Activated CD8-positive, alpha-beta memory T cell treated with anti-CD3 and anti-CD28 coated beads for 48 hours (primary cell): ENCODE measurements around the gene PAQR8.

Experiments used
- DNase-seq, 3 experiments: peaks; one replicate each; pipeline ENCODE4 v3.0.0-alpha.2; 2020; ENCODE audit warnings: low read depth in 2 of 3, low spot score in 2 of 3

The PAQR8 gene

GRCh38 chr6:52347818-52348217 is 14.1 kb upstream of the PAQR8 start:
- DNase-seq: no peak

DNA sequence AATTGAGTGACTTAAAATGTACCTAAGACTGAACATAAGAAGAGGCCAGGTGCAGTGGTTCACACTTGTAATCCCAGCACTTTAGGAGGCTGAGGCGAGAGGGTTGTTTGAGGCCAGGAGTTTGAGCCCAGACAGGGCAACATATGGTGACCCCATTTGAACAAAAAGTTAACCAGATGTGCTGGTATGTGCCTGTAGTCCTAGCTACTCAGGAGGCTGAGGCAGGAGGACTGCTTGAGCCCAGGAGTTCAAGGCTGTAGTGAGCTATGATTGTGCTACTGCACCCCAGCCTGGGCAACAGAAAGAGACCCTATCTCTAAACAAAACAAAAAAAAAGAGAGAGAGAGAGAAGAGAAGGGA is 10.1 kb upstream of the PAQR8 start:
- no peak for DNase-seq

DNA sequence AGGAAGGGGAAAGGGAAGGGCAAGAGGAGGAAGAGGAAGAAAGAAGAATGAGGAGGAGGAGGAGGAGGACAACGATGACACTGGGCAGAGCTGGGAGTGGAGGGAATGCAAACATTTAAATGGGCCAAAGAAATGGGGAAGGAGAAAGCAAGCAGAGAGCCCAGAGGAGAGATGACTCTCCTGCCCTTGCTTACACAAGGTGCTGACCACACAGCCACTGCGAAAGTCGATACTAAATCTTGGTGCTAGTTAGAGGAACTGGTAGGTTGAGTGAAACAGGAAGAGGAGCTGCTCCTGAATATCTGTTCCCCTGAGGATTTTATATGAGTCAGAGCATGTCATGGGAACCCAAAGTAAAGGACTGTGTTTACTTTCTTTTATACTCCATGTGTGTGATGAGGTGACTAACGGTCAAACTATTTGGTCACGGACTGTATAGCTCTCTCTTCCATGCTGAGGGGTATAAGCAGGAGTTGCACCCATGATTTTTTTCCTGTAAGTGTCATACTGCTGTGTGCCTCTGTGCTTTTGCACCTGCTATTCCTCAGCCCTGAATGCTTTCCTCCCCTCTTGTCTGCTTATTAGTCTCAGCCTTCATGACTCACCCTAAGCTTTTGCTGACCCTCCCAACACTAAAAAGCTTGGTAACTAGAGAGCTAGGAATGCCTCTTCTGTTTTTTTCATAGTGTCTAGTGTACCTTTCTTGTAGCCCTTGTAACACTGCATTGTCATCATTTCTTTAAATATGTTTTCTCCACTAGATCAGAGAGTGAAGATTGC is 9.5 kb upstream of the PAQR8 start:
- no peak for DNase-seq

GRCh38 chr6:52356017-52356416 is 5.9 kb upstream of the PAQR8 start:
- DNase-seq: no peak

DNA sequence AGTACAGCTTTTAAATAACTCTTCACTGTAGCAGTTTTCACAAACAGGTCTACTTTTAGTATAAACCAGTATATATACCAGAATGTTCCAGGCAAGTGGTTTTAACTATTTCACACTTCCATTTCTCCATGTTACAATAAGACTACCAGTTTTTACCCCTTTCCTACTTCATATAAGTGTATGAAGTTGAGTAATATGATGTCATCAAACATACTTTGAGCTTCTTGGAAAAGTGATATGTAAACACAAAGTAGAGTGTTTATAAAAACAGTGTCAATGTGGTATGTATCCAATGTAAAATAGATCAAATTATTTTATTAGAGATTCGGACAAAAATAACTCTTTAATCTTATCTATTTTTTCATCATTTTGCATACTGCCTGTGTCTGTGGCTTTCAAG is 2.5 kb upstream of the PAQR8 start:
- no peak for DNase-seq

DNA sequence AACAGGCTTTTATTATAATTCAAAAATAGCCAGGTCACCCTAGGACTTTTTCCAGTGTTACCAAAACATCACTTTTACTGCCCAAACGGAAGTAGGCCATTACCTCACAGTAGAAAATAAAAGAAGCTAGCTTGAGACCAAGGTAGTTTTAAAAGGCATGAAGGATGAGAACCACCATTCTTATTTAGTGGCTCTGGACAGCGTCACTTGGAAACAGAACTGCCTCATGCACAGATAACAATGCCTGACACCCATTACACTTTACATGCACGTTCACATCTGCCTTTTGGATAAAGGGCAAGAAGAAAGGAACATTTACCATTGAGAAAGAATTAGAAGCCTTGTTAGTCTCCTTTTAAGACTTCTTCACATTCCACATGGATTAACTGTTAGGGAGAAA is 1.9 kb upstream of the PAQR8 start:
- no peak for DNase-seq

DNA sequence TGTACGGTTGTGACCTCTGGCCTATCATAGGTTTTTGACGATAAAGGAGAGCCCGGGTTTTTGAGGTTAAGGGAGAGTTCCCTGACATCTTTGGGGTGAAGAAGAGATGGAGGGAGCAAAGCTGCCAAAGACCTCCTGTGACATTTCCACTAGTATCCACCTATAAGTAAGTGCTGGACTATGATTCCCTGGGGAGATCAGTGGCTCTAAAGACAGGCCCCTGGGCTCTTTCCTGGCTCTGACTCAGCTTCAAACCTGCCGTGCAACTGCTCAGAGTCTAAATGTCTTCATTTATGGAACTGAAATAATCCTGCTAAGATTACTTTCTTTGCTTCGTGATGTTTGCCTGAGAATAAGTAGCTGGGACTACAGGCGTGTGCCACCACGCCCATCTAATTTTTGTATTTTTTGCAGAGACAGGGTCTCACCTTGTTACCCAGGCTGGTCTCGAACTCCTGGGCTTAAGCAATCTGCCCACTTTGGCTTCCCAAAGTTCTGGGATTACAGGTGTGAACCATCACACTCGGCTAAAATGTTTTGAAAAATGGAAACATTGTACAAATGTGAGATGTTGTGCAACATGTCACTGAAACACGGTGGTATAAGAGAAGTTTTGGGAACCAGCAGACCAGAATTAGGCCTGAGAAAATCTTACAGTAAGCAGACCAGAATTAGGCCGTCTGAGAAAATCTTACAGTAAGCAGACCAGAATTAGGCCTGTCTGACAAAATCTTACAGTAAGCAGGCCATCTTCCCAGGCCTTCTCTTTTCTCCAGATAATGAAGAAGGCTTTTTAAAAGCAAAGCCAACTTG is 1.1 kb upstream of the PAQR8 start:
- DNase-seq: no peak

DNA sequence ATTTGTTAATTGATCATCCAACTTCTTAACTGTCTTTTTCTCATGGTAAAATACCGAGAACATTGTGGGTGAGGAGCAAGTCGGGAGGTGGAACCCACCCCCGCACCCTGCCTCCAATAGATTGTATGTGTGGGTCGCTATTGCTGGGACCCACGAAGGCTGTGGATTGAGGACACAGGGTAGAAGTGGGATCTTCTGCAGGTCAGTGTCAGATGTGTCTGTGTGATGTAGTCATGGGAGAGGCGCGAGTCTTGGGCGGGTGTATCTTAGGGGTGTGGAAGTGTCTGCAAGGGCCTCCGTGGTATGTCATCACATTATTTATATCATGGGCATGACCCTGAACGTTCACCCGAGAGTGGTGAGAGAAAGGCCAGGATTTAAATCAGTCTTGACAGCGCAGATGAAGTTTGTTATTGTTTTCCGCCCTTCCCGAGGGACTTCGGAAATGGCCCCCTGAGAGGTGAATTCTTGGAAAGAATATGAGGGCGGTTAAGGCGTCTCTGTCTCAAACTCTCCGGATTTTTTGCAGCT is 472 bp upstream of the PAQR8 start:
- no peak for DNase-seq

DNA sequence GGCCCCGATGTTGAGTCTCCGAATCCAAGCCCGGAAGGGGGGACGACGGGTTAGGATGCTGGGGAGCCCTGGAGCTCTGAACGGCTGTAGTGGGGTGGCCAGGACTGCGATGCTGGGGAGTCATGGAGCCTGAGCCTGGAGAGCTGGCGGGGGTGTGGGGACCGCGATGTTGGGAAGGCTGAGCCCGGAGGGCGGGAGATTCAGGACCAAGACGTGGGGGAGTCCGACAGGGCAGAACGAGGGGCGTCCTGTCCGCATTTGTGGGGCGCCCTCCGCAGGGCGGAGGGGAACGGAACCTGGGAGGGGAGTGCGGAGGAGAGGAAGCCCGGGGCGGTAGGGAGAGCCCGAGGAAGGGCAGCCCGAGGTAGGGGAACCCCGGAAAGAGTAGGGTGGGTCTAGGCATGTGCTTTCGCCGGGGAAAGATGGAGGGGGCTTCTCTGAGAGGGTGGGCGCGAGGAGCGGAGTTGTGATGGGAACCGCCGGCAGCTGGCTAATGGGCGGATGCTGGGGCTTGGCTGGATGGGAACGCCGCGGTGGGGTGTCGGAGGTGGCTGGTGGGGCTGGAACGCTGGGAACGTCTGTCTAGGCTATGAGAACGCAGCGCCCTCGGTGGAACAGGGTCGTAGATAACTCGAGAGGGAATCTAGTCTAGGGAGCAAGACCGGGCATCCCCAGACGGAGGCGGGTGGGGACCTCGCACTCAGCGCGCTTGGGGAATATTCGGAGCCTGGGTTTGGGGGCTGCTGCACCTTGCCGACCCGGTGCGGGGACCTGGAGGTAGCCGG is 684 bp downstream of the PAQR8 start:
- DNase-seq: peak in 2 of 3 experiments; percentile 29 to 58

DNA sequence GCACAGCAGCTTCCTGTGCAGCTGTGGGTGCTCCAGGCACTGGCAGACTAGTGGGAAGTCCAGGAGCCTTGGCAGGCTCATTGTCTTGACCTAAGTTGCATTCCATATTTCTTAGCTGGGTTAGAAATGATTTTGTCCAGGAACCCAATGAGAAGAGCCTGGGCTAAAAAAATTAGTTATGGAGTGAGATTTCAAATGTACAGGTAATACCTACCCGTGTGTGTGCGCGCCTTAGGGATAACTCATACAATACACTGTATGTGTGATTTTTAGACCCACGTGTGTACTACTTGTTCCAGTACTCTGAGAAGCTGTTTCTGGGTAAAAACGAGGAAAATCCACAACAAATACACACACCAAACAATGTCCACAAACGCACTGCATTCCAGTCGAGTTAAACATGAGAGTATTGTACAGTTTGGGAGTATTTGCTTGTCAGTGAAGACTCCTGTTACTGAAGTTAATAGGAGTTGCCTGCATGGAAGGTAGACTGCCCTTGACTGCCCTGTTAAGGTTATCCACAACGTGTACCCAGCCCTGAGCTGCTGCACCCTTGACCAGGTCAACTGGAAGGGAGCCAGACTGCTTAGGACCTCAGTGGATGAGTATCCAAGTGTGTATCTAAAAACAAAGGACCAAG is 1.4 kb downstream of the PAQR8 start:
- DNase-seq: no peak

DNA sequence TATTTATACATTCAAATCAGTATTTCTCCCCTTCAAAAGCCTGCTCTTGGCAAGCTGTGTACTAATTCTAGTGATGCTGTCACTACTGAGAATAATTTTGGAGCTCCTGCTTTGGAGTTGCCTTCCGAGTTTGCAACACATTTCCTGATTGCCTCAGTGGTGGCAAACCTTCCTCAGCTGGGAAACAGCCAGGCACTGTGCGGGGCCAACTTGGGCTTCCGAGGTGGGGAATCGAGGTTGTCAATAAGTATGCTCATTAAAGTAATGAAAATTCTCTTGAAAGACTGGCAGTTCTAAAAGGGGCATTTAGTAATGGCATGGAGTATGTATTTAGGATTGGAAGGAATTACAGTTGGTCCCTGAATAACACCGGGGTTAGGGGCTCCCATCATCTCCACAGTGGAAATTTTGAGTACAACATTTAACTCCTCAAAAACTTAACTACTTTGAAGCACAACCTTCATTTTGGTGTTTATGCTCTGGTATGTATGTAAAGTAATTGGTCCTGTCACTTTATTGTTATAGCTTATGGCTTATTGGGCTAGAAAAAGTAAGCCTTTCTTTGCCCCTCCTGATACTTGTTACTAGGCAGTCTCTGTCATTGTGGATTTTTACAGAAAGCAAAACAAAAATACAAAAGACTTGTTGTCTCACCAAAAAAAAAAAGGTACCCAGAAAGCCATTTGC is 2.7 kb downstream of the PAQR8 start:
- DNase-seq: no peak

DNA sequence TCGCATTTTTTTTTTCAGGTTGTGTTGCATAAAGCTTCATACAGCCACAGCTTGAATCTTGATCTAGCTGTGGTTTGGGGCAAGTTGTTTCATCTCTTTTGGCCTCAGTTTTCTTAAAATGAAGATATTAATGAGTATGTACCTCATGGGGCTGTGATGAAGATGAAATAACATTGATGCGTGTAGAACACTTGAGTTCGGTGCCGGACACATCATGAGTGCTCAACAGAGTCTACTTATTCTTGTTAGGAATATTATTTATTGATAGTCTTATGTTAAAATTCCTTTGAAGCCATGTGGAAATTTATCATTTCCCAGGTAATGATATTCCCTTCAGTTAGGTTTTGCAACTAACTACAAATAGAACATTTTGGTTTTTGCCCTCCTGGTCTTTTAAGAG is 3.4 kb downstream of the PAQR8 start:
- DNase-seq: no peak

DNA sequence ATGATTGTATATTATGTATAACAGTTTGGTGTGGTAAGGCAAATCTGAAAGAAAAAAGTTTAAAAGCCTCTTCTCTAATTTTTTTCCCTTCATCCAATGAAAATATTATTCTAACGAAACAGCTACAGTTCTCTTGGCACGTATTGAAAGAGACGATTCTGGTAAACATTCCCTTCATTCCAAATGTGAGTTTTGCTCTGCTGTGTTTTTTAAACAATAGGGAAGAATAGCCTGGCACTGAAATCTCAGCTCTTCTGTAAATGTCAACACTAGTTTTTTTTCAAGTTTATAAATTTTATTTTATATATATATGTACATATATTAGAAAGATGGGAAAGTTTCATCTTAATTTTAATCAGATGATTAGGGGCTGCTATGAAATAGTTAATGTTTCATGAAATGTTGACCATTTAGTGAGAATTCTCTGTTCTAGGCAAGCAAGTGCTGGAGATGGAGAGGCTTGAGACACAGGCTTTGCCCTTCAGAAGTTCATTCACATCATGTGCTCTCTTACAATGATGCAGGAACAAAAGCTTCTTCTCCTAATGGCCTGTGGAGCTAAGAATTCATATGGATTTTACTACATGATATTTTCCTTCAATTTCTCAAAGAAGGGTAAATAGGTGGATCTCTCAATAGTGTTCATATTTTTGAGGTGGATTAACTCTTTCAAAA is 4.1 kb downstream of the PAQR8 start:
- no peak for DNase-seq

GRCh38 chr6:52368002-52368401 is 6.1 kb downstream of the PAQR8 start:
- DNase-seq: no peak

- DNase-seq: no peak
Measured at GRCh38 chr6:52369234-52369633, 7.3 kb downstream of the PAQR8 start.

DNA sequence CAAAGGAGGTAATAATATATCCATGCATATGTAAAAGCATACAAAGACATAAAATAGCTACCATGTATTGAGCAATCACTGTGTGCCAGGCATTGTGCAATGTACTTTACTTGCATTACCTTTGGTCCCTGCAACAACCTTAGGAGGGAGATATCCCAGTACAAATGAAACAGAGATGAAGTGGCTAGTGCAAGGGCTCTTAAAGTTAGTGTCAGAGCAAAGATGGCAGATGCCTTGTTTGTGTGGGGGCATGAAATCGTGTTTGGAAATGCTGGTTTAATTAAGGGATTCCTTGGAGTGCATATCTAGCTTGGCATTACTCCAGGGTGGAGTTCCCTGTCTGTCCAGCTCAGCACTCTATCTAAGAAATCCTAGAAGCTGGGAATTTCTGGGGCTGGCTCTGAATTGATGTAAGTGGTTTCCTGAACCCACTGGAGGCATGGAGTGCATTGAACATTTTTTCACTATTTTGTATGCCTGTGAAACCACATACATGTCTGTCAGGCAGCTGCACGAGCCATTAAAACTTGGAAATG is 9.8 kb downstream of the PAQR8 start:
- no peak for DNase-seq

DNA sequence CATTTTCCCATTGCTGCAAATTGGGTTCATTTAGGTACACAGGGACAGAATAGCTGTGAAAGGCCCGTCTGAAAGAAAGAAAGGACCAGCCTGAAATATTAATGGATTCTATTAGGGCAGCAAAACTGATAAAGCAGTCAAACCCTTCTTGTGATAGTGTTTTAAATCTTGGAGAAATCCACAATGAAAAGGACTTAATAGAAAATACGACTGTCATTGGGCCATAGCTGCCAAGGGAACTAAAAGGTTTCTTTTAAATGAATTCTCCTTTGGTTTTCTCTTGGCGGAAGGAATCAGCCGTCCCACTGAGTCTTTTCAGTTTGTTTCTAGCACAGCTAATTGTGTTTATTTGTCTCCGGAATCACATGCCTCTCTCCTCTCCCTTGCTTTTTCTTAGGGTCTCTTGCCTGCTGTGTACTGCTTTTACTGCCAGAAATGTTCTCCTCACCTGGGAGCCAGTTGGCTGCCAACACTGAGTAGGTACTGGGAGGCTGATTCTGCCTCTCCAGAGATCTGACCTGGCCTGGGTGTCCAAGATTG is 11.3 kb downstream of the PAQR8 start:
- DNase-seq: no peak

DNA sequence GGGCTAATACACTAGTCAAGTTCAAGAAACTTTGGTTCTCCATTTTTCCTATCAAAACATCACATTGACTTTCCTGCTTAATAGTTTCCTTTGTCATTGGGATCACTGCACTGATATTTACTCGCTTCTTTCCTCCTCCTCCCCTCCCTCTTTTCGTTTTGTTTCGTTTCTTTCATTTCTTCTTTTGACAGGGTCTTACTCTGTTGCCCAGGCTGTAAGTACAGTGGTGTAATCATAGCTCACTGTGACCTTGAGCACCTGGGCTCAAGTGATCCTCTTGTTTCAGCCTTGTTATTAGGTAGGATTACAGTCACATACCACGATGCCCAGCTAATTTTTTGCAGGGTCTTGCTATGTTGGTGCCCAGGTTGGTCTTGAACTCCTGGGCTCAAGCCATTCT is 12.3 kb downstream of the PAQR8 start:
- no peak for DNase-seq

- no peak for DNase-seq
Measured at GRCh38 chr6:52375780-52376556, 14.0 kb downstream of the PAQR8 start.
